K562 (cell line): Measurements from ENCODE around the gene LRRC8A. TPM values are rescaled to one million over a fixed set of nuclear protein-coding genes. Genes with fewer than 3 reads are reported as not detected.

ENCODE experiments used
- ATAC-seq: fragments of 200-7000 bp; cut with Tn5 transposase; 3 replicates; pipeline ENCODE4 v1.9.1; 2020; ENCODE audit warnings: moderate library complexity
- BruUV-seq: library from RNA; stranded (reverse); fragments of 400-500 nt; replicated peaks from 2 replicates; lab custom pipeline; 2021; lab: Mats Ljungman, UMichigan
- CTCF ChIA-PET: fragments of 300-600 bp; formaldehyde crosslinking; extraction: SDS; loops from one replicate; lab custom pipeline; 2021; ENCODE audit warnings: low intra/inter-chr PET ratio; lab: Yijun Ruan, JAX
- POLR2A ChIA-PET: fragments of 300-600, 350-650 bp; sonication (Branson Sonifier 250); formaldehyde crosslinking; extraction: SDS; loops from one replicate; lab custom pipeline; 2021; ENCODE audit warnings: antibody characterized with exemption, inconsistent platforms; lab: Yijun Ruan, JAX
- DNase-seq, 4 experiments: peaks; one replicate each; pipeline versions ENCODE4 v3.0.0 to v3.0.0-alpha.2; 2011 to 2018; ENCODE audit warnings: low spot score in 3 of 4, mixed read lengths in 3 of 4; ENCODE audit errors: extremely low read depth in 1 of 4
- FAIRE-seq: peaks from 2 replicates; lab custom pipeline; 2011; peaks lifted over from hg19 to GRCh38; lab: Jason Lieb, UNC
- H2AFZ ChIP-seq: 2 replicates; pipeline ENCODE4 v1.6.0; 2011; ENCODE audit warnings: low read depth, low read length, control low read depth, inconsistent platforms
- H3K27ac ChIP-seq: fragments of 200-600 bp; 3 replicates; pipeline ENCODE4 v1.8.0; 2011; ENCODE audit warnings: low read depth, mild to moderate bottlenecking, control low read depth, inconsistent platforms, low read length, moderate library complexity, mixed read lengths; ENCODE audit errors: extremely low read depth
- H3K27me3 ChIP-seq, 2 experiments: fragments of 300-600 bp in 1 of 2; 2 replicates in 1 of 2; 3 replicates in 1 of 2; pipeline versions ENCODE4 v1.6.0 to v1.8.0; 2011; ENCODE audit warnings: inconsistent platforms in 2 of 2, low read length in 2 of 2, mild to moderate bottlenecking in 1 of 2, mixed read lengths in 1 of 2, moderate library complexity in 1 of 2; ENCODE audit not compliant: control insufficient read depth in 2 of 2, insufficient read depth in 2 of 2
- H3K36me3 ChIP-seq: fragments of 300-600 bp; 3 replicates; pipeline ENCODE4 v1.8.0; 2011; ENCODE audit warnings: mild to moderate bottlenecking, low read length, inconsistent platforms; ENCODE audit not compliant: control insufficient read depth, insufficient read depth
- H3K4me1 ChIP-seq, 2 experiments: fragments of 200-600 bp in 1 of 2; replicated peaks in 1 of 2; 2 replicates in 1 of 2; 3 replicates in 1 of 2; pipeline versions ENCODE4 v1.5.1 to v1.8.0; 2011; ENCODE audit warnings: inconsistent platforms in 2 of 2, low read length in 2 of 2, mild to moderate bottlenecking in 1 of 2, mixed read lengths in 1 of 2, moderate library complexity in 1 of 2; ENCODE audit not compliant: control insufficient read depth in 2 of 2, insufficient read depth in 2 of 2
- H3K4me2 ChIP-seq: 2 replicates; pipeline ENCODE4 v1.6.1; 2011; ENCODE audit warnings: low read length, control low read depth, inconsistent platforms, mixed read lengths; ENCODE audit not compliant: insufficient read depth
- H3K4me3 ChIP-seq: fragments of 200-600 bp; sonication (generic), shearing (Covaris generic); 2 replicates; pipeline ENCODE4 v1.5.1; 2016; ENCODE audit warnings: control low read depth, inconsistent platforms
- H3K79me2 ChIP-seq: fragments of 200-600 bp; 3 replicates; pipeline ENCODE4 v1.8.0; 2011; ENCODE audit warnings: low read length, inconsistent platforms; ENCODE audit not compliant: control insufficient read depth, insufficient read depth
- H3K9ac ChIP-seq, 2 experiments: 2 replicates each; pipeline versions ENCODE4 v1.6.0 to v1.6.1; 2011; ENCODE audit warnings: low read depth in 2 of 2, low read length in 2 of 2, control low read depth in 1 of 2, inconsistent platforms in 1 of 2, mild to moderate bottlenecking in 1 of 2, mixed read lengths in 1 of 2; ENCODE audit not compliant: insufficient read depth in 1 of 2
- H3K9me1 ChIP-seq: one replicate; pipeline ENCODE4 v1.6.0; 2011; ENCODE audit warnings: inconsistent platforms, mild to moderate bottlenecking, low read length, moderate library complexity; ENCODE audit not compliant: control insufficient read depth, insufficient read depth
- H3K9me3 ChIP-seq: replicated peaks from 2 replicates; pipeline ENCODE4 v1.5.1; 2011; ENCODE audit warnings: low read depth, low read length, inconsistent platforms; ENCODE audit not compliant: control insufficient read depth, insufficient read depth
- H4K20me1 ChIP-seq: replicated peaks from 2 replicates; pipeline ENCODE4 v1.6.1; 2011; ENCODE audit warnings: low read length, inconsistent platforms, mixed read lengths; ENCODE audit not compliant: control insufficient read depth, insufficient read depth
- CBX8 ChIP-seq: fragments of 200-600 bp; sonication (generic); IDR thresholded peaks from 2 replicates; pipeline ENCODE4 v1.6.1; 2012; ENCODE audit warnings: borderline replicate concordance, mixed run types, low read depth, mild to moderate bottlenecking, moderate library complexity, mixed read lengths, low read length, control low read depth, inconsistent platforms; ENCODE audit not compliant: poor library complexity, severe bottlenecking; ENCODE audit errors: extremely low read depth
- CXXC5 ChIP-seq: fragments of 250-450 bp; sonication (Bioruptor Pico); IDR thresholded peaks from 2 replicates; pipeline ENCODE4 v1.8.0; 2022; ENCODE audit warnings: inconsistent platforms, mild to moderate bottlenecking, moderate library complexity
- DACH1 ChIP-seq: fragments of 450-650 bp; IDR thresholded peaks from 2 replicates; pipeline ENCODE4 v1.6.1; 2018; ENCODE audit not compliant: partially characterized antibody
- FOXA1 ChIP-seq: fragments of 450-650 bp; IDR thresholded peaks from 2 replicates; pipeline ENCODE4 v1.6.1; 2016; ENCODE audit warnings: mild to moderate bottlenecking, borderline replicate concordance
- GTF2E2 ChIP-seq: fragments of 200-800 bp; sonication (Bioruptor generic); IDR thresholded peaks from 2 replicates; pipeline ENCODE4 v1.6.1; 2016; ENCODE audit warnings: missing genetic modification characterization, missing compliant biosample characterization
- L3MBTL2 ChIP-seq: fragments of 450-650 bp; IDR thresholded peaks from 2 replicates; pipeline ENCODE4 v1.6.1; 2016; ENCODE audit warnings: mild to moderate bottlenecking, moderate library complexity
- MTA1 ChIP-seq: fragments of 450-650 bp; IDR thresholded peaks from 2 replicates; pipeline ENCODE4 v1.6.1; 2017; ENCODE audit warnings: borderline replicate concordance
- NCOR1 ChIP-seq: fragments of 450-650 bp; IDR thresholded peaks from 2 replicates; pipeline ENCODE4 v1.6.1; 2016; ENCODE audit warnings: mild to moderate bottlenecking, moderate library complexity
- RAD51 ChIP-seq: fragments of 450-650 bp; IDR thresholded peaks from 2 replicates; pipeline ENCODE4 v1.7.1; 2016; ENCODE audit warnings: low read depth, mild to moderate bottlenecking, borderline replicate concordance
- RCOR1 ChIP-seq, 2 experiments: IDR thresholded peaks; 2 replicates each; pipeline ENCODE4 v1.6.1; 2012; ENCODE audit warnings: low read depth in 2 of 2, low read length in 2 of 2, borderline replicate concordance in 1 of 2, improper control_type of control experiment in 1 of 2
- RNF219 ChIP-seq: fragments of 250-450 bp; sonication (Bioruptor Pico); IDR thresholded peaks from 2 replicates; pipeline ENCODE4 v1.5.0; 2022; ENCODE audit warnings: mild to moderate bottlenecking
- SMARCC2 ChIP-seq: fragments of 450-650 bp; IDR thresholded peaks from 2 replicates; pipeline ENCODE4 v1.6.1; 2017; ENCODE audit warnings: antibody characterized with exemption, moderate library complexity, mild to moderate bottlenecking, low read depth
- SUPT5H ChIP-seq: fragments of 450-650 bp; IDR thresholded peaks from 2 replicates; pipeline ENCODE4 v1.6.1; 2016
- TAF1 ChIP-seq: IDR thresholded peaks from 2 replicates; pipeline ENCODE4 v1.6.1; 2011; ENCODE audit warnings: mild to moderate bottlenecking, low read length, moderate library complexity; ENCODE audit not compliant: insufficient read depth, control insufficient read depth, severe bottlenecking; ENCODE audit errors: extremely low read depth
- WGBS: fragments of 100-300 bp; shearing (Covaris generic); methylation state at CpG from one replicate; pipeline ENCODE4 v1.1.6; 2016; ENCODE audit warnings: low coverage, mixed read lengths; ENCODE audit not compliant: insufficient coverage; ENCODE audit errors: missing lambda C conversion rate; 5-methylcytosine and 5-hydroxymethylcytosine counted together
- in situ Hi-C: fragments of 300-500 bp; cut with MboI; formaldehyde crosslinking; loops from 4 replicates; pipeline ENCODE4 v1.15.0; 2018; ENCODE audit warnings: inconsistent platforms, mixed read lengths
- intact Hi-C: fragments of 100-400 bp; cut with micrococcal nuclease; formaldehyde crosslinking; loops from 2 replicates; pipeline ENCODE4 v1.14.2; 2022
- polyA plus RNA-seq, 8 experiments: library from polyadenylated mRNA; depleted of rRNA in 4 of 8; stranded (reverse) in 5 of 8; unstranded in 3 of 8; fragments of >200 nt; fragmentation: Nextera tagmentation in 2 of 8; fragmentation: Illumina TruSeq in 1 of 8; extraction: Ambion mirVana in 2 of 8; extraction: Trizol in 1 of 8; gene quantifications; 2 replicates each; pipeline versions ENCODE4 v1.2.1 to v1.2.3, GENCODE V29; 2011 to 2014; ENCODE audit warnings: inconsistent platforms in 1 of 8, missing spikeins in 1 of 8
- total RNA-seq, 7 experiments: library from RNA; depleted of rRNA in 6 of 7; stranded (reverse); fragments of >200 nt in 6 of 7; fragmentation: Illumina TruSeq in 2 of 7; extraction: Trizol in 2 of 7; gene quantifications; 2 replicates each; pipeline versions ENCODE4 v1.2.1 to v1.2.3, GENCODE V29; 2011 to 2021; ENCODE audit warnings: low replicate concordance in 1 of 7

Gene LRRC8A
- total and polyA plus RNA-seq, 9 of the 15 experiments (the other 6 are each of a cell fraction or from before 2014, with no cell fraction given): 2.9 to 24.7 (median 8.9) TPM

- WGBS: 79% methylated on average over 26 of the region's 26 CpGs
- Histone ChIP-seq H3K79me2 (0 out of 3 replicates have a peak, but pooled peaks cover 9% of the 10 kb centered on the region), H3K36me3 (peaks cover 29% of the 10 kb centered on the region; the same call in 2 of the 3 replicates), H3K4me3 (no peak overlapping the region), H3K9me3 (no peaks in the 10 kb centered on the region), H3K27me3 (no peaks in the 10 kb centered on the region; a peak in 1 of 5 replicates), H3K4me1 (peaks cover 10 to 41% of the 10 kb centered on the region in 2 experiments), H2AFZ (no peak overlapping the region), H3K9ac (no peak overlapping the region; a peak in 1 of 4 replicates), H3K4me2 (no peak overlapping the region), H3K27ac (no peak overlapping the region), H4K20me1 (no peaks in the 10 kb centered on the region), H3K9me1 (no peaks in the 10 kb centered on the region)
- intact Hi-C loops (no loop called here), in situ Hi-C loops (no loop called here)
- DNase-seq: no peak
- CTCF ChIA-PET: no interaction called here
- FAIRE-seq: no peak
- BruUV-seq: TSS peak; percentile 25
- no peak for ATAC-seq
- POLR2A ChIA-PET: interaction anchor here (0.7 kb wide), 1 partner anchor 150 kb away, joined by 3 read pairs; no protein-coding TSS in a partner anchor
- TF ChIP-seq GTF2E2 (tag): no peak
- TF ChIP-seq NCOR1: no peak
- TF ChIP-seq RAD51: no peak
- TF ChIP-seq CXXC5 (CRISPR knock-in tag): no peak
- no peak for TF ChIP-seq MTA1
- TF ChIP-seq RNF219 (CRISPR knock-in tag): no peak
- TF ChIP-seq RCOR1 (IDR thresholded peaks at IDR 0.05; ENCODE audit: borderline replicate concordance in 1 of 2, low read depth in 2 of 2, low read length in 2 of 2): no peak
- no peak for TF ChIP-seq CBX8
- TF ChIP-seq TAF1: no peak
- TF ChIP-seq DACH1: no peak
- no peak for TF ChIP-seq SMARCC2
- TF ChIP-seq L3MBTL2: no peak
- no peak for TF ChIP-seq FOXA1
- no peak for TF ChIP-seq SUPT5H
These were observed 35.4 kb downstream of the LRRC8A start for GRCh38 chr9:128917151-128917849.
